Hematopoietic multipotent progenitor cell treated with erythropoietin and hydrocortisone succinate and interleukin-3 and kit ligand, for 15 days (in vitro differentiated cells): ENCODE results near the gene INMT.

Experiments used
- DNase-seq: peaks from one replicate; pipeline ENCODE4 v3.0.0-alpha.2; 2015; ENCODE audit warnings: low spot score

Gene INMT

GRCh38 chr7:30788640-30789333 is 36.9 kb downstream of the INMT start:
- no peak for DNase-seq

DNA sequence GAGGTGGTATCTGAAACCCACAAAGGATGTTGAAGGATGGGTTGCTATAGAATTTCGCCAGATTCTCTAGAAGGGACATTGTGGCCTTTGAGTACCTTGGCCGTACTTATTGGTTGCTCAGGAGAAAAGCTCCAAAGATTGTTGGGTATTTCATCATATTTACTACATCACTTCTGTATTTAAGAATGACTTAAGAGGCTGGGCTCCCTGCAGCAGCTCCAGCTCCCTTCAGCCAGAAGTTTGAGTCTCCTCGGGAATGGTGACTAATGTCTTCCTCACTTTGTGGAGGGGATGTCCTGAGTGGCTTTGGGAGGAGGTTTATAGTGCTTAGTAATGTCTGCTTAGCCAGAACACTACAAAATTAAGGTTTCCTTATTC is 37.4 kb downstream of the INMT start:
- DNase-seq: no peak

DNA sequence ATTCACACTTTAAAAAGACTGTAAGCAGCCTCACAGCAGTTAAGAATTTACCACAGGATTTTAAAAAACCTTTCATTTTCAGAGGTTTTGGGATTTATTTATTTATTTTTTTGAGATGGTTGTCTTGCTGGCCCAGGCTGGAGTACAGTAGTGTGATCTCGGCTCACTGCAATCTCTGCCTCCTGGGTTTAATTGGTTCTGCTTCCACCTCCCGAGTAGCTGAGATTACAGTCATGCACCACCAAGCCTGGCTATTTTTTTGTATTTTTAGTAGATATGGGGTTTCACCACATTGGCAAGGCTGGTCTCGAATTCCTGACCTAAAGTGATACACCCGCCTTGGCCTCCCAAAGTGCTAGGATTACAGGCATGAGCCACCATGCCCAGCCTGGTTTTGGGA is 38.4 kb downstream of the INMT start:
- no peak for DNase-seq

DNA sequence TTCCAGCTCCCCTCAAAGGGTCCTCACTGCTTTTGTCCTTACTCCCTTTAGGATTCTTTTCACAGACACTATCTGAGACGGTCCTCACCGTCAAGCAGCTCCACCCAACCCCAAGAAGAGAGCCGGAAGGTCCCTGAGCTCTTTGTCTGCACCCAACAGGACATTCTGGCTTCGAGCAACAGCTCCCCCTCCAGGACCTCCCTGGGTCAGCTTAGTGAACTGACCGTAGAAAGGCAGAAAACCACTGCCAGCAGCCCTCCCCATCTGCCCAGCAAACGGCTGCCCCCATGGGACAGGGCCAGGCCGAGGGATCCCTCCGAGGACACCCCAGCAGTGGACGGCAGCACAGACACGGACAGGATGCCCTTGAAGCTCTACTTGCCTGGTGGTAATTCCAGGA is 39.2 kb downstream of the INMT start:
- DNase-seq: no peak

- DNase-seq: no peak
Observed at GRCh38 chr7:30795161-30795948, 43.4 kb downstream of the INMT start.

- no peak for DNase-seq
Observed at GRCh38 chr7:30796105-30796869, 44.4 kb downstream of the INMT start.

DNA sequence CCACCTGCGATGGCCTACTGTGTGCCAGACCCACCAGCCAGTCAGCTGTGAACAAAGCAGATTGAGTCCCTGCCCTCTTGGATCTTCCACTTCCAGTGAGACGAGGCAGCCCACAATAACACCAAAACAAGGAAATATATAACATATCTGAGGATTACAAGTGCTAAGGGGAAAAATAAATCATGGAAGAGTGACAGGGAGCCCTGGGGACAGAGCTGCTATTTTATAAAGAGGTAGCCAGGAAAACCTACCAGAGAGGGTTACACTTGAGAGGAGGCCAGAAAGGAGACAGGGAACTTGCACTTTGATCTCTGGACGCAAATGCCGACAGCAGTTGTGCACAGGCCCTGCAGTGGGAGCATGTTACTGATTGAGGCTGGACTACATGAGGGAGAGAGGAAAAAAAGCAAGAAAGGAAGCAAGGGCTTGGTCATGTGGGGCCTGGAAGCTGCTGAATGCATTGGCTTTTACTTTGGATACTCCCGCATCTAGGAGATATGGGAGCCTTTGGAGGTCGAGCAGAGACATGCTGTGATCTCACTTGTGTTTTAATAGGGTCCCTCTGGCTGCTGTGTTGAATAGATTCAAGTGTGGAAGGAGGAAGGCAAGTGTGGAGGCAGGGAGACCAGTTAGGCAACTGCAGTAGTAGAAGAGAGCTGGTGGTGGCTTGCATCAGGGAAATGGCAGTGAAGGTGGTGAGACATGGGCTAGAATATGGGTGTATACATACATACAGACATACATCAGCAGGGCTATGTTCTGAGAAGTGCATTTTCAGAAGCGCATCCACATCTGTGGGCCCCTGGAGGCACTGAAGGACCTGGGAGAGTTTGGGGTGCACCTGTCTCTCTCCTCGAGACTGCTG is 45.5 kb downstream of the INMT start:
- no peak for DNase-seq

DNA sequence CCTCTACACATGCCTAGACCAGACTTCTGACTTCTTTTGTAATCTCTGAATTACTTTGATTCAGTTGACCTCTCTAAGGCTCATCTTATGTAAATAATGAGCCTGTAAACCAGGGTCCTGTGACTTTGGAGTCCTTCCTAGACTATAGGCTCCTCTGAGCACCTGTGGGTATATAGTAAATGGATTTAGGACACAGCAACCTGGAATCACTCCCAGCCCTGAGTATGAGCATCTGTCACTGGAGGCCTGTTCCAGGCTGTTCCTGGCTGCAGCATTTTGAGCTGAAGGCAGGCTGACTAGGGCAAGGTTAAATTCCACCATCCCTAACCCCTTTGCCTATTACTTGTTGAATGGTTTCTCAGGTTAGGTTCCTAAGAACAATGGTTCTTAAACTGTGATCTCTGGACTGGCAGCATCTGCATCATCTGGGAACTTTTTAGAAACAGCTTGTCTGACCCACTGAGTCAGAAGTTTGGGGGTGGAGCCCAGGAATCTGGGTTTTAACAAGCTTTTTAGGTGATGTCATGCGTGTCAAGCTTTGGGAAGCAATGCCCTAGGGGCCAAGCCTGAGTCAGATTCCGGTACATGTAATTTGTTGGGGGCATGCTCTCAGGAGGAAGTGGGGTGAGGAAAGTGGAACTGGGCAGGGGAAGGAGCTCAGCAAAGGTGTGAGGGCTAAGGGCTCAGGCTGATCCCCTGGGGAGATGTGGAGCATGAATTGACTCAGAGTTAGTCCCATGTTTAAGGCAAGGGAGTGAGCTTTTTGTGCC is 47.5 kb downstream of the INMT start:
- no peak for DNase-seq

DNA sequence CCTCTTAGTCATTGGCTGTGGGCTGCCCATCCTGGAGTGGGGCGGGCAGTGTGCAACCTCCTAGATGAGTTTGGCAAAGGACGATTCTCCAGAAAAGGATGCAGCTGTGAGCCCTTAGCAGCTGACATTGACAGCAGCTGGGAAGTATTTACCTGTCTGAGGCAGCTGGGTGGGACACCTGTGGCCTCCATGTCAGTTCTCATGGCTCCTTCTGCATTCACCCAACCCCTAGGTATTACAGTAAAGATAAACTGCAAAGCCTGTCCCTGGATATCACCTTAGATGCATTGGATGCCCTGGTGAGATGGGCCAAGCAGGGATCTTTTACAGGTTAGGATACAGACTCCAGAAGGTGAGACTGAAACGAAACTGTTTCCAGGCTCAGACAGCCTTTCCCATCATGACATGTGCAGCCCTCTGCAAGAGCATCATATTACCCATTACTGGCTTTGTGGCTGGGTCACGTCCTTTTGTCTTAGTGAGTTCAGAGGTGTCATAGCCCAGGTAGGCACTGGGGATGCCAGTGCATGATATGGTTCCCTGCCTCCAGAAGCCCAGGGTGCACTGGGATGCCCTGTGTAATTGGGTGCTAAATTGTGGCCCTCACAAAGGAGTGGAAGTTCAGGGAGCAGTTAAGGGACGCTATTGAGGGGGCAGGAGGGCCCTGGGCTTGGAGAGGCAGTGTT is 48.2 kb downstream of the INMT start:
- DNase-seq: no peak

GRCh38 chr7:30800785-30801252 is 48.9 kb downstream of the INMT start:
- peak; percentile 80 for DNase-seq

GRCh38 chr7:30802812-30803211 is 50.9 kb downstream of the INMT start:
- DNase-seq: no peak

- no peak for DNase-seq
Observed at GRCh38 chr7:30804078-30804661, 52.2 kb downstream of the INMT start.

- DNase-seq: no peak
Observed at GRCh38 chr7:30805081-30805691, 53.3 kb downstream of the INMT start.

- DNase-seq: no peak
Observed at GRCh38 chr7:30805931-30806330, 54.0 kb downstream of the INMT start.
